ENCODE measurements around the gene MRPS16. TPM values are rescaled to one million over a fixed set of nuclear protein-coding genes. Genes with fewer than 3 reads are reported as not detected.
A peak's percentile ranks its signal among the peaks of the same experiment; 100 is the strongest.
"Not testable (repeated sequence)": the region's sequence is repeated elsewhere in the genome, so short reads cannot be mapped to it uniquely, and the experiment has no call there.

The MRPS16 gene
- total RNA-seq, 1 experiment from 2014 or later = 191 TPM

DNA sequence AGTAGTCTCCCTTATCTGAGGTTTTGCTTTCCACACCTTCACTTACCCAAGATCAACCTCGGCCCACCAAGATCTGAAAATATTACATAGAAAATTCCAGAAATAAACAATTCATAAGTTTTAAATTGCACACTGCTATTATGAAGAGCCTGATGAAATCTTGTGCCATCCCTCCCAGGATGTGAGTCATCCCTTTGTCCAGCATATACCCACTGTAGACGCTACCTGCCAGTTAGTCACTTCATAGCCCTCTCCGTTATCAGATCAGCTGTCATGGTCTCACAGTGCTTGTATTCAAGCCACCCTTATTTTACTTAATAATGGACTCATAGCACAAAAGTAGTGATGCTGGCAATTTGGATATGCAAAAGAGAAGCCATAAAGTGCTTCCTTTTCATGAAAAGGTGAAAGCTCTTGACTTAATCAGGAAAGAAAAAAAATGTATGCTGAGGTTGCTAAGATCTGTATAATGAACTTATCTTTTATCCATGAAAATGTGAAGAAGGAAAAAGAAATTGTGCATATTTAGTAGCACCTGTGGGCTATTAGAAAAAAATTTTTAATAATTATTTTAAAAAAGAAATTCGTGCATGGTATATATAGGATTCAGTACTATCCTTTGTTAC is 9.8 kb upstream of the MRPS16 start:
- no peak overlapping the region for H3K4me3 Mint-ChIP-seq (ENCODE audit: unreplicated experiment)
- H3K27ac Mint-ChIP-seq (ENCODE audit: unreplicated experiment) = no peak overlapping the region

DNA sequence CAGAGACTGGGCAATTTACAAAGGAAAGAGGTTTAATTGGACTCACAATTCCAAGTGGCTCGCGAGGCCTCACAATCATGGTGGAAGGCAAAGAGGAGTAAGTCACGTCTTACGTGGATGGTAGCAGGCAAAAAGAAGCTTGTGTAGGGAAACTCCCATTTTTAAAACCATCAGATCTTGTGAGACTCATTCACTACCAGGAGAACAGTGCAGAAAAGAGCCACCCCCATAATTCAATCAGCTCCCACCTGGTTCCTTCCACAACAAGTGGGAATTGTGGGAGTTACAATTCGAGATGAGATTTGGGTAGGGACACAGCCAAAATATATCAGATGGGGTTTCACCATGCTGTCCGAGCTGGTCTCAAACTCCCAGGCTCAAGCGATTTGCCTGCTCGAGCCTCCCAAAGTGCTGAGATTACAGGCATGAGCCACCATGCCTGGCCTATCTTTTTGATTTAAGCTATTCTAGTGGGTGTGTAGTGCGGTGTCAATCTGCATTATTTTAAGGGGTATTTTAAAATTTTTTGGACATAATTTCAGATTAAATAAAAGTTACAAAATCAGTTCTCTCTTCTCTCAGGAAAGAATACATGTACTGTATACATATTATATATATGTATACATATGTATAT is 9.0 kb upstream of the MRPS16 start:
- DNase-seq = no peak
- intact Hi-C loops (cut with micrococcal nuclease; ENCODE audit: unreplicated experiment) = loop anchor here (5.0 kb wide), 1 partner anchor 381 kb away; the partner anchor contains the start of gene MYOZ1
- no peaks in the 10 kb centered on the region; the same call in 1 of the 2 replicates for H3K36me3 ChIP-seq (ENCODE audit: control insufficient read depth, insufficient read depth, low read length)

More for the DNA sequence above, 9.8 kb upstream of the MRPS16 start:
- Histone ChIP-seq H3K36me3 (ENCODE audit: control insufficient read depth, insufficient read depth, low read length) (no peaks in the 10 kb centered on the region; the same call in 1 of the 2 replicates), H3K4me3 (ENCODE audit: low read depth, low read length) (no peak overlapping the region), H3K4me1 (no peaks in the 10 kb centered on the region), H3K9me3 (peaks cover 8% of the 10 kb centered on the region), H3K27me3 (replicated peaks; ENCODE audit: control insufficient read depth, insufficient read depth, low read length) (no peaks in the 10 kb centered on the region)
- POLR2A ChIA-PET = no interaction called here
- Mint-ChIP-seq H3K9me3 (ENCODE audit: unreplicated experiment) (peaks cover 17% of the 10 kb centered on the region), H3K27me3 (ENCODE audit: insufficient read depth, unreplicated experiment) (no peaks in the 10 kb centered on the region), H3K4me1 (ENCODE audit: low read depth, unreplicated experiment) (no peaks in the 10 kb centered on the region), H3K36me3 (ENCODE audit: insufficient read depth, unreplicated experiment) (no peaks in the 10 kb centered on the region)
- TF ChIP-seq, protein P1, sequence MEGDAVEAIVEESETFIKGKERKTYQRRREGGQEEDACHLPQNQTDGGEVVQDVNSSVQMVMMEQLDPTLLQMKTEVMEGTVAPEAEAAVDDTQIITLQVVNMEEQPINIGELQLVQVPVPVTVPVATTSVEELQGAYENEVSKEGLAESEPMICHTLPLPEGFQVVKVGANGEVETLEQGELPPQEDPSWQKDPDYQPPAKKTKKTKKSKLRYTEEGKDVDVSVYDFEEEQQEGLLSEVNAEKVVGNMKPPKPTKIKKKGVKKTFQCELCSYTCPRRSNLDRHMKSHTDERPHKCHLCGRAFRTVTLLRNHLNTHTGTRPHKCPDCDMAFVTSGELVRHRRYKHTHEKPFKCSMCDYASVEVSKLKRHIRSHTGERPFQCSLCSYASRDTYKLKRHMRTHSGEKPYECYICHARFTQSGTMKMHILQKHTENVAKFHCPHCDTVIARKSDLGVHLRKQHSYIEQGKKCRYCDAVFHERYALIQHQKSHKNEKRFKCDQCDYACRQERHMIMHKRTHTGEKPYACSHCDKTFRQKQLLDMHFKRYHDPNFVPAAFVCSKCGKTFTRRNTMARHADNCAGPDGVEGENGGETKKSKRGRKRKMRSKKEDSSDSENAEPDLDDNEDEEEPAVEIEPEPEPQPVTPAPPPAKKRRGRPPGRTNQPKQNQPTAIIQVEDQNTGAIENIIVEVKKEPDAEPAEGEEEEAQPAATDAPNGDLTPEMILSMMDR (IDR thresholded peaks at IDR 0.05; ENCODE audit: insufficient read depth in 1 of 2, low read depth in 1 of 2, low read length in 1 of 2, severe bottlenecking in 1 of 2, unreplicated experiment in 1 of 2) = no peak
- no peak for DNase-seq
- intact Hi-C loops (cut with micrococcal nuclease; ENCODE audit: unreplicated experiment) = loop anchor here (5.0 kb wide), 1 partner anchor 380 kb away; the partner anchor contains the start of gene MYOZ1
- CTCF ChIA-PET = no interaction called here
- no TSS peak for BruUV-seq (replicated peaks)

GRCh38 chr10:73258612-73259011 is 6.2 kb upstream of the MRPS16 start:
- intact Hi-C loops (cut with micrococcal nuclease; ENCODE audit: unreplicated experiment) = not testable (repeated sequence)

More for the DNA sequence above, 9.0 kb upstream of the MRPS16 start:
- no peaks in the 10 kb centered on the region for H3K27me3 ChIP-seq (replicated peaks; ENCODE audit: control insufficient read depth, insufficient read depth, low read length)
- POLR2A ChIA-PET = no interaction called here
- BruUV-seq (replicated peaks) = no TSS peak
- CTCF ChIA-PET = no interaction called here
- Mint-ChIP-seq H3K4me1 (ENCODE audit: low read depth, unreplicated experiment) (no peaks in the 10 kb centered on the region), H3K27ac (ENCODE audit: unreplicated experiment) (no peak overlapping the region), H3K27me3 (ENCODE audit: insufficient read depth, unreplicated experiment) (no peaks in the 10 kb centered on the region), H3K4me3 (ENCODE audit: unreplicated experiment) (no peak overlapping the region), H3K36me3 (ENCODE audit: insufficient read depth, unreplicated experiment) (no peaks in the 10 kb centered on the region), H3K9me3 (ENCODE audit: unreplicated experiment) (peaks cover 17% of the 10 kb centered on the region)
- TF ChIP-seq, protein P1 (IDR thresholded peaks at IDR 0.05; ENCODE audit: insufficient read depth in 1 of 2, low read depth in 1 of 2, low read length in 1 of 2, severe bottlenecking in 1 of 2, unreplicated experiment in 1 of 2) = no peak
- H3K4me1 ChIP-seq = no peaks in the 10 kb centered on the region
- peaks cover 8% of the 10 kb centered on the region for H3K9me3 ChIP-seq
- no peak overlapping the region for H3K4me3 ChIP-seq (ENCODE audit: low read depth, low read length)

More at GRCh38 chr10:73258612-73259011, 6.2 kb upstream of the MRPS16 start:
- H3K4me1 Mint-ChIP-seq (ENCODE audit: low read depth, unreplicated experiment); H3K4me3 ChIP-seq (ENCODE audit: low read depth, low read length); POLR2A ChIA-PET; H3K36me3 Mint-ChIP-seq (ENCODE audit: insufficient read depth, unreplicated experiment); H3K27me3 Mint-ChIP-seq (ENCODE audit: insufficient read depth, unreplicated experiment); H3K4me3 Mint-ChIP-seq (ENCODE audit: unreplicated experiment); BruUV-seq (replicated peaks); CTCF ChIA-PET; H3K4me1 ChIP-seq; H3K9me3 ChIP-seq; H3K36me3 ChIP-seq (ENCODE audit: control insufficient read depth, insufficient read depth, low read length); H3K27me3 ChIP-seq (replicated peaks; ENCODE audit: control insufficient read depth, insufficient read depth, low read length); H3K27ac Mint-ChIP-seq (ENCODE audit: unreplicated experiment): not testable (repeated sequence)
- H3K9me3 Mint-ChIP-seq (ENCODE audit: unreplicated experiment) = peaks cover 17% of the 10 kb centered on the region
- peak in 1 of 2 experiments; percentile 48 for DNase-seq

Data from Caco-2 (cell line).